HG02623 (cell line): ENCODE measurements around the gene PRR35.
"Not testable (repeated sequence)": the region's sequence is repeated elsewhere in the genome, so short reads cannot be mapped to it uniquely, and the experiment has no call there.

Experiments used
- ATAC-seq: cut with Tn5 transposase; IDR thresholded peaks from one replicate; pipeline ENCODE4 v1.9.1; 2021; ENCODE audit warnings: moderate library complexity; ENCODE audit not compliant: unreplicated experiment

The PRR35 gene

DNA sequence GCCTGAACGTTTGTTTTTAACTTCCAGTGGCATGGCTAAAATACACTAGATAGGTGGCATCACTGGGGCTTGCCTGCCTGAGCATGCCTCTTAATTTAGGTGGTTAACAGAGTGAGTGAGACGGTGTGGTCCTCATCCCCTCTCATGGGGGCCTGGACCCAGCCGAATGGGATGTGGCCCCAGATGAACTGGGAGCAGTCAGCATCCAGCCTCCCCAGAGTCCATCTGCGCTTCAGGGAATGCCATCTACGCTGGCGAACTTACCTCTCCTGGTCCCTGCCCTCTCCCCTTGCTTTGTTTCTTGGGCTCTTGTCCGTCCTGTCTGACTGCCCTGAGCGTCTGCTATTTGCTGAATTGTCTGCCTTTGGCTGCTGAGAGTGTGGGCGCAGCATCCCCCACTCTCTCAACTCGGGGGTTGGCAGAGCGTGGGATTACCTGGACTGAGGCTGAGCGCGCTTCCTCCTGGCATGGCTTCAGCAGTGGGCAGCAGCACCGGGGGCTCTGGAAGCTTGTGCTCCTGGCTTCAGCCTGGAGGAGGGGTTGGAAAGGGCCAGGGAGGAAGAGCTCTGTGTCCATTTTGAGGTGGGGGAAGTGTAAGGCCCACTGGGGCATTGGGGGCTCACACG is 31.8 kb downstream of the PRR35 start:
- no peak for ATAC-seq

DNA sequence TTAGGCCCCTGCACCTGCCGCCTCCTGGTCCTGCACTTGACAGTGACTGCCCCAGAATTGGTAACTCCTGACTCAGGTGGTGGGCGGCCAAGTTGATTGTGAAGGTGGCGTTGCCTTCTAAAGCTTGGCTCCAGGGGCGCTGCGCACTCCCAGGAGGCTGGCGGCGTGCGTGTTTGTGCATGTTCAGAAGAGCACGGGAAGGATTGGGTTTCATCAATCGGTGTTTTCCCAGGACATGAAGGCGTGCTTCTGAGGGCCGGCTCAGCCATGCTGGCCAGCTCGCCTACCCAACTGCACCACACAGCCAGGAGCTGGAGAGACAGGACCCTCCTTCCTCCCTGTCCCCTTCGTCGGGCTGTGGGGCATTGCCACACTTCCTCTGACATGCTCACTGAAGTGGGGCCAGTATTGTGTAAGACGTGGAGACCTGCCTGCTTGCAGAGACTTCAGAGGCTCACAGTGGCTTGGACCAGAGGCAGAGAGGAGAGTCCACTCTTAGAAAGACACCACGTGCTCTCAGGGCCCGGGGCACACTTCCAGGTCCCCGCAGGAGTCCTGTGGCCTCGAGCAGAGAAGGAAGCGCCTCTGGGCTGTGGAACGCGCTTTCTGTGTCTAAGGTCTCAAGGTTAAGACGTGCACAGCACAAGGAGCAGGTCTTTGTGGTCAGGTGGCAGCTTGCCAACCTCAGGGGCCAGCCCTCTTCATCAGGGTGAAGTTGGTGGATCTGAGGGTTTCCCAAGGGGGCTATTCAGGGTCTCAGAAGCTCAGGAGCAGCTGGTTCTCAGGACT is 32.5 kb downstream of the PRR35 start:
- ATAC-seq: no peak

DNA sequence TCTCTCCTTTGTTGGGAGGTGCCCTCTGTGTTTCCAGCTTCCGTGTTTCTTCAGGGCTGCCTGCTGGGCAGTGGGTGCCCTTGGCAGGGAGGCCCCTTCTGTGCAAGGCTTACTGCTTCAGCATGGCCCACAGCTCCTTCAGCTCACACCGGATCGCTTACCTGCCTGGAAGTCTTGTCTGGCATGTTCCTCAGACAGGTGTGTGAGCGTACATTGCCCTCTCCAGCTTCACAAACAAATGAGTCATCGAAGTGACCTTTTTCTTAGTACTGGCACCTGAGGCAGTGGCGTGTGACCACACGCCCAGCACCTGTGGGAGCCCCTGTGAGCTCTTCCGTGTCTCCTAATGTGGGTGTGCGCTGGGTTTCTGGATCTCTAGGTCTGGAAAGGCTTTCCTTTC is 33.2 kb downstream of the PRR35 start:
- no peak for ATAC-seq

DNA sequence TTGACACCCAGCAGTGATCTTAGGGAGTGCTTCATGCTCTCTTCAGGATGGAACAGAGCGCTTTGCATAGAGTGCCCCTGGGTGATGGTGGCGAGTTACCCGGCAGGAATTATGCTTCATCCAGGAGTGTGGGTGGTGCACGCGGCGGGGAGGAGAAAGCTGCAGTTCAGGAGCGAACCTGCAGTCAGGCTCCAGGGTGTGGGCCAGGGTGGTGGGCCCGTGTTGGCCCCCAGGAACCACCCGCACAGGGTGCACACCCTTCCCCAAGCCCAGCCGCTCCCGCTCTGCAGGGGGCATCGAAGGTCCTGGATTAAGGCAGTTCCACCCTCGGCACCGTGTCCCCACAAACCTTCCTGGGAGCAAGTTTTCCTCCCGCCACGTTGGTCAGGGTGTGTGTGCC is 33.6 kb downstream of the PRR35 start:
- ATAC-seq: no peak

DNA sequence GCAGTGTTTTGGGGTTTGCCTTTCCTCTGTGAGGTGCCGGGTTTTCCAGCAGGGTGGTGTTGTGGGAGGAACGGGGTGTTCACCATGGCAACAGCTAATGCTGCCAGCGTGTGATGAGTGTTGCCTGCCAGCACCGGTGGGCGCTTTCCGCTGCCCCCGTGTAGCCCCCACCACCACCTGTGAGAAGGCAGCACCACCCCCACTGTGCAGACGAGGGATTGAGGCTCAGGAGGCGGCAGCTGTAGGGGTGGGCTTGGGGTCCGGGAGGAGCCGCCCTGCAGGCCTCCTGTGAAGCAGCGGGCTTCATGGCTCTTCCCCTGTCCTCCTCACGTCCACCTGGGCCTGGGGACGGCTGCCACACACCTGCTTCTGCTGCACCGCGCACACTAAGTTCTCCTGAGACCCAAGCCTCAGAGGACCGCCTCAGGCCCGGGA is 34.9 kb downstream of the PRR35 start:
- ATAC-seq: no peak

DNA sequence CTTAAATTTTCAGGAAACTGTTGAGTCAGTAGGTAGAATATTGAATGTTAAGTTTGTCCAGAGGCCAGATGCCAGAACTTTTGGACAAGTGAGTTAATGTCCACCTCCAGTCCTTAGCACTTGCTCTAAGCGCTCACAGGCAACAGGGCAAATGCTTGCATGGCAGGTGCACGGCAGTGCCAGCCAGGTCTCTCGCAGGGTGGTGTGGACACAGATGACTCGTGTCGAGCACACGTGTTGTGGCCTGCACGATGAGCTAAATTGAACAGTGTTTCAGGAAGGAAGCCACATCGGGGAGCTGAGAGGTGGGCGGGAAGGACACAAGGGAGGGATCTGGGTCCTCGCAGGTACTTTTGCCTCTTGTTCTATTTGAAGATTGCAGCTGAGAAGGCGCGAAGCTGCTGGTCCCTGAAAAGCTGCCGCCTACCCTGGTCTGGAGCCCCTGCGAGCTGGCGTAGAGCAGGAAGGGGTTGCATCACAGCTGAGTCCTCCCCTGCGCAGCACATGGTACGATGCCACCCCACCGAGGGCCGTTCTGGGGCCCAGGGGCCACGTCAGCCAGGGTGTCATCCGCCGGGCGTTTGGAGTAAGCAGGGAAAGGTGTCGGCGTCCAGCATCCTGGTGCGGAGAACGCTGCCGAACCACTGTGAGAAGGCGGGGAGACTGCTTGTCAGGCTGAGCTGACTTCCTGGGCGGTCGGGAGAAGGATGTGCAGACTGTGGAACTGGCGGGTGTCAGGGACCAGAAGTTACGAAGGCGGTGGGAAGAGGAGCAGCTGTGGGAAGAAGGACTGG is 35.9 kb downstream of the PRR35 start:
- no peak for ATAC-seq

DNA sequence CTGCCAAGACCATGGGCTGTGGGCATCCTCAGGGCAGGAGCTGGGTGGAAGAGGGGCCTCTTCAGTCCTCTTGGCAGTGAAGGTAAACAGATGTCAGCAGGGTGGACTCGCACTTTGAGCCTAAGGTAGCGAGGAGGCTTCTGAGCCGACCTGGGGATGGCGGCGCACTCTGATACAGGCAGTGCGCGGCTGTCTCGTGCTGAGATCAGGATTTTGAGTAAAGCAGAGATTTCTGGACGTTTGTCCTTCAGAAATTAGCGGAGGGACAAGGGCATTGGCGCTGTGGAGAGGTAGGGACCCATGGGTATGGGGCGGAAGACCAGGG is 36.5 kb downstream of the PRR35 start:
- no peak for ATAC-seq

DNA sequence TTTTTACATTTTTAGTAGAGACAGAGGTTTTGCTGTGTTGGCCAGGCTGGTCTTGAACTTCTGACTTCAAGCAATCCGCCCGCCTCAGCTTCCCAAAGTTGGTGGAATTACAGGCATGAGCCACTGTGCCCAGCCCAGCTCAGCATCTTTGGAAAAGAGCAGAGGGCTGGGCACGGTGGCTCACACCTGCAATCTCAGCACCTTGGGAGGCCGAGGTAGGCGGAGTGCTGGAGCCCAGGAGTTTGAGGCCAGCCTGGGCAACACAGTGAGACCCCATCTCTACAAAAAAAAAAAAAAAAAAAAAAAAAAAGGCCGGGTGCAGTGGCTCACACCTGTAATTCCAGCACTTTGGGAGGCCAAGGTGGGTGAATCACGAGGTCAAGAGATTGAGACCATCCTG is 37.5 kb downstream of the PRR35 start:
- ATAC-seq: not testable (repeated sequence)

DNA sequence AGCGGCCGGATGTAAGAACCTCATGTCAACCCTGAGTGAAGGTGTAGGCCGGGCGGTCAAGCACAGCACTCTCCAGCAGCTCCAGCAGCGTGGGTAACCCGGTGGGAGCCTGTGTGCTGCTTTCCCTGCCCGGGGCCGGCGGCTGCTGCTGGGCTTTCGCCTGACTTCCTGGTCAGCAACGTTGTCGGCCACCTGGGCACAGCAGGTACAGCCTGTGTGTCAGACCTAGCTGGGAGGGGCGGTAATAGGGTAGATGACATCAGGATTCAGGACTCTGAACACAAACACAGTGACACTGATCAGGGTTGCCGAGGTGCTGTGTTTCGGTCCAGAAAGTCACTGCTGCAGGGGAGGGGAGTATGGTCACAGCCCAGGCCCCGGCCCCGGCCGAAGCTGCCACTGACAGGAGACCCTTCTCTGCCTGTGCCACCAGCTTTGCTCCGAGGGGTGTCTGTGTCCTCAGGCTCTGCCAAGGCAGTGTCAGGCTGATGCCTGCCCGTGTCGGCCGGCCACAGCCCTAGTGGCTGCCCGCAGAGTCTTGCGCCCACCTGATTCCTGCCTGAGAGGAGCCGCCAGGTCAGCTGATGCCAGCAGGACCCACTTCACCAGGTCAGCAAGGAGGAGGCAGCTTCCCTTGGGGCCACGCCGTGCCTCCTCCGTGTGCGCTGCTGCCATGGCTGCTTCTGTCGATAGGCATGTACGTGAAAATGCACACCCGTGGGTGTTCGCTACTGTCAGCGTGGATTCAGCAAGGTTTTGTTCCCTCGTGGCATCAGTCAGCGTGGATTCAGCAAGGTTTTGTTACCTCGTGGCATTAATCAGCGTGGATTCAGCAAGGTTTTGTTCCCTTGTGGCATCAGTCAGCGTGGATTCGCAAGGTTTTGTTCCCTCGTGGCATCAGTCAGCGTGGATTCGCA is 38.9 kb downstream of the PRR35 start:
- no peak for ATAC-seq

DNA sequence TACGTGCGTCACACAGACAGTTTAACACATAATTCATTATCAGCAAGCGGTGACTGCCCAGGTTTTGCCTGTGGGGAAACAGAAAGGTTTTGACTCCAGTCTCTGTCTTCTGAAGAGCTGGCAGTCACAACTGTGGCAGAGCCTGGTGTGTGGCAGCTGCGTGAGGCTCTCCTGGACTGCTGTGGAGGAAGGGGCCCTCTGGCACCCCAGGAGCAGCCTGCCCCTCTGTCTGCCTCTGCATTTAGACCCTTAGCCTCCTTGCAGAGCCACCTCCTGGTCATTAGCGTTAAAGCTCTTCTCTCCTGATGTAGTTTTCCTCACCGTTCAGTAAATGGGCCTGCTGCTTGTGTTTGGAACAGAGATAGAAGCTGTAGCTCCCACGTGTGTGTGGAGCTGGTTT is 40.6 kb downstream of the PRR35 start:
- ATAC-seq: no peak

DNA sequence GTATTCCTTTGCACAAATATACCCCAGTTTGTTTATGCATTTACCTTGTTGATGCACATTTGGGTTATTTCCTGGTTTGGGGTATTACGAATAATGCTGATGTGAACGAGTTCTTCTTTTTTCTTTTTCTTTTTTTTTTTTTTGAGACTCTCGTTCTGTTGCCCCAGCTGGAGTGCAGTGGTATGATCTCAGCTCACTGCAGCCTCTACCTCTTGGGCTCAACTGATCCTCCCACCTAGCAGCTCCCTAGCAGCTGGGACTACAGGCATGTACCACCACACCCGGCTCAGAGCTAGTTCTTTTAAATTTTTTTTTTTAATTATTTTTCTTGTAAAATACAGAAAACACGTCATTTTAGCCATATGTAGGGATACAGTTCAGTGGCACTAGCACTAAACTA is 43.7 kb downstream of the PRR35 start:
- no peak for ATAC-seq

DNA sequence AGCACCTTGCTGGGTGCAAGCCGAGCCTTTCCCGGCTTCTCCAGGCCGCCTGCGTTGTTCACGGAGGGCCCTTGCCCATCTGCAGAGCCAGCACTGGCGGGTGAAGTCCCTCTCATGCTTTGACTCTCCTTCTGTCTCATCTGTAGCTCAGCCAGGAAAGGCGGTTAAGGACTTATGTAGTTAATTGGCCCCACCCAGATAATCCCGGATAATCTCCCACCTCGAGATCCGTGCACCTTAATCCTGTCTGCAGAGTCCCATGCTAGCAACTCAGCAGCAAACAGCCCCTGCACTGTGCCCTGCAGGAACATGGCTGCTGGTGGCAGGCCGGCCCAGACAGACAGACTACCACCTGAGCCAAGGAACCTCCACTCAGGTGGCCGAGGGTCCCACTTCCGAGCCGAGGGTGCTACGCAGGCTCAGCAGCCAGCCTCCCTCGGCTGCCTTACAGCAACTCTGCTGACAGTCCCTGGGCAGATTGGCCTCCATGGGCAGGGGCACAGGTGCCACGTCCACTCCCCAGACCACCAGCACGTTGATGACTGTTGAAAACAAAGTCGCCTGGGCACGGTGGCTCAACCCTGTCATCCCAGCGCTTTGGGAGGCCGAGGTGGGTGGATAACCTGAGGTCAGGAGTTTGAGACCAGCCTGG is 46.6 kb downstream of the PRR35 start:
- no peak for ATAC-seq

DNA sequence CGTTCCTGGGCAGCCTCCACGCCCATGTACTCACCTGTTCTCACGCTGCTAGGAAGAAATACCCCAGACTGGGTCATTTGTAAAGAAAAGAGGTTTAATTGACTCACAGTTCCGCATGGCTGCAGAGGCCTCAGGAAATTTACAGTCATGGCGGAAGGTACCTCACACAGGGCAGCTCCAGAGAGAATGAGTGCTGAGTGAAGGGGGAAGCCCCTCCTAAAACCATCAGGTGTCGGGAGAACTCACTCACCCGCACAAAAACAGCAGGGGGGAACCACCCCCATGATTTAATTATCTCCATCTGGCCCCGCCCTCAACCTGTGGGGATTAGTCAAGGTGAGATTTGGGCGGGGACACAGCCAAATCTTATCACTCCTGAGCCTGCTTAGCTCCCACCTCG is 47.8 kb downstream of the PRR35 start:
- no peak for ATAC-seq

DNA sequence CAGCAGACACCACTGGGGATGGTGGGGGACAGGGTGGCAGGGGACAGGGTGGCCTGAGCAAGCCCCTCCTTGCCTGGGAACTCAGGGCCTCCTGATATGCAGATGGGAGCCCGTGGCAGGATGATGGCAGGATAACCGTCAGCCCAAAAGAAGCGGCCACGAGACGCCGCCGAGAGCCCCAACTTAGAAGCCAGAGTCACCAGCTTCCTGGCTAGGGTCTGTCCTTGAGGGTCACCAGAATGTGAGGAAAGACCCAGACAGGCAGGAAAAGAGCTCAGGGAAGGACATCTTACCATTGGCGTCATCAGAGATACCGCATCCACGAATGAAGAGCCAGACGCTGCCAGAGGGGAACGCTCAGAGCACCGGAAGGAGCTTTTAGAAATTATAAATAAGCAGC is 49.1 kb downstream of the PRR35 start:
- ATAC-seq: no peak

DNA sequence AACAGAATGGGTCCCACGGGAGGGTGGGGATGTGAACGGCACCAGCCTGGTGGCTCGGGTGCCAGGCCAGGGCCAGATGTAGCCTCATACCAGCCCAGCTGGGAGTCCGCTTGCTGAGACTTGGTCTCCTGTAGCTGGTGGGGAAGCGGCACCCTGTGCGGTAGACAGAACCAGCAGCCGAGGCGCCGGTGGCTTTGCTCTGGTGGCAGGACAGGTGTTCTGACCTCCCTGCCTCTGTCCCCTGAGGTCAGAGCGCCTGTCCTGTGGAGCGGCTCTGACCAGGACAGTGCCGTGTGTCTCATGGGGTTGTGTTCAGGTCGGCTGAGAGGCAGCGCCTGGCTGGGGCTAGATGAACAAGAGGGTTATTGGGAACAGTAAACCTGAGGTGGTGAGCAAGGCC is 49.8 kb downstream of the PRR35 start:
- no peak for ATAC-seq

DNA sequence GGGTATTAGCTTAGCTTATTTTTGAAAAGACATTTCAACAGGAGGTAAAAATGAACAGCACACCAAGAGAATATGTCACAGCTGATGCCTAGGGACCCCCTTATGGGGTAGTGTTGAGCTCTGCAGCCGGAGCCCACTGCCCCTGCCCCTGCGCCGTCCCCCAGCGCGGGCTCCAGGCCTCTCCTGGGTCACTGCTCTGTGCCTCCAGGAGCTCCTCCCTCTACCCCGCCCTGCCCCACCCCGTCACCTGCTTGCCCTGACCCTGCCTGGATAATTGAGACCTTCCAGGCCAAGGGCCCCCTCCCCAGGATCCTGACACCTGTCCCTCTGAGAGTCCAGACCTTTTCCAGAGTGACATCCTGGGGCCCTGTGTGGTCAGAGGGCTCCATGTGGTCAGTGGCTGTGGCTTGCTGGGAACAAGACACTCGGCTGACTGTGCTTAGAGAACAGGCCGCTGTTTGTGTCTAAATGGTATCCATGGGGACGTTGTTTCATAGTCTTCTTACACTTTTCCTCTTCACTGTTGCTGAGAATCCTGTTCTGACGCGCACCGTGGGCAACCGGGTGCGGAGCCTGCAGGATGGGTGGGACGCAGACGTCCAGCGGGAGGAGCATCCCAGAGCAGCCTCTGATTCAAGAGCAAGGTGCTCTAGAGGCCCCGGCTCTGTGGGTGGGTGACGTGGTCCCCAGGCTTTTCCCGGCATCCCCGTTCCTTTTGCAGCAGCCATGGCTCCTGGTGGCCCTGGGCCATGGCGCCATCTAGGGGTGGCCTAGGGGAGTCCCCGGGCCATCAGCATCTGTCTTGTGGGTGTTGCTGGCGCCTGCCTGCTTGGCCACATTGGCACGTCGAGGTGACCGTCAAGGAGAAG is 50.6 kb downstream of the PRR35 start:
- no peak for ATAC-seq

DNA sequence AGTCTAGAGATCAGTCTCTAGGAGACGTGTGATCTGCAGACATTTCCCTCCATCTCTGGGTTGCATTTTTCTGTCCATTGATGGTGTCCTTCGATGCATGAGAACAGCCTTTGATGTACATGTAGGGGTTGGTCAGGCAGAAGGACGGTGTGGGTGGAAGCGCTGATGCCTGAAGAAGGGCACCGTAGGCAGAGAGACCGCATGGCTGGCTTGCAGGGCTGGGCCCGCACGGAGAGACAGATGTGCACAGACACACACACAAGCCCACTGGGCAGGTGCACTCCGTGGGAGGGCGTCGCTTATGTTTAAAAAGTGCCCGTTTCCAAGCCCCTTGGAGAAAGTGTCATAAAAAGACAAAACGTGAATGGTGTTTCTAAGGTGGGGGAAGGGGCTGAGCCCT is 54.9 kb downstream of the PRR35 start:
- no peak for ATAC-seq
